K562 (cell line): Measurements from ENCODE around the gene CDC42BPB.

Experiments
- CBFA2T2 ChIP-seq: fragments of 450-650 bp; conservative IDR thresholded peaks from 2 replicates; pipeline ENCODE4 v1.6.1; 2017; ENCODE audit warnings: mild to moderate bottlenecking
- CBFA2T3 ChIP-seq: fragments of 450-650 bp; IDR thresholded peaks from 2 replicates; pipeline ENCODE4 v1.6.1; 2017
- CEBPB ChIP-seq: fragments of 450-650 bp; IDR thresholded peaks from 2 replicates; pipeline ENCODE4 v1.6.1; 2016; ENCODE audit warnings: missing genetic modification characterization, missing compliant biosample characterization
- CTCF ChIP-seq, 3 experiments: IDR thresholded peaks in 2 of 3; conservative IDR thresholded peaks in 1 of 3; 2 replicates each; pipeline ENCODE4 v1.5.1; 2011 to 2012; ENCODE audit warnings: low read length in 3 of 3, mild to moderate bottlenecking in 3 of 3, control low read depth in 2 of 3, improper control_type of control experiment in 1 of 3, inconsistent platforms in 1 of 3, low read depth in 1 of 3, mixed read lengths in 1 of 3, moderate library complexity in 1 of 3; ENCODE audit not compliant: insufficient read depth in 2 of 3
- EP300 ChIP-seq: IDR thresholded peaks from 2 replicates; pipeline ENCODE4 v1.6.1; 2012; ENCODE audit warnings: low read length, improper control_type of control experiment
- FOXM1 ChIP-seq, 2 experiments: fragments of 450-650 bp in 1 of 2; sonication (generic) in 1 of 2; formaldehyde crosslinking in 1 of 2; IDR thresholded peaks; 2 replicates each; pipeline versions ENCODE4 v1.6.1 to v1.9.0; 2017 to 2022; ENCODE audit warnings: low read depth in 2 of 2, mild to moderate bottlenecking in 2 of 2, missing genetic modification reagents in 1 of 2, moderate library complexity in 1 of 2
- KAT7 ChIP-seq: sonication (generic); formaldehyde crosslinking; IDR thresholded peaks from 2 replicates; pipeline ENCODE4 v1.8.0; 2022; ENCODE audit warnings: missing genetic modification reagents, mild to moderate bottlenecking, borderline replicate concordance
- RAD21 ChIP-seq, 2 experiments: fragments of 250-450 bp in 1 of 2; fragments of 450-650 bp in 1 of 2; sonication (Bioruptor Pico) in 1 of 2; formaldehyde crosslinking in 1 of 2; IDR thresholded peaks in 1 of 2; conservative IDR thresholded peaks in 1 of 2; 2 replicates each; pipeline versions ENCODE4 v1.4.0 to v1.8.0; 2020 to 2022; ENCODE audit warnings: mild to moderate bottlenecking in 2 of 2, moderate library complexity in 1 of 2
- RBM25 ChIP-seq: fragments of 200-400 bp; formaldehyde crosslinking; IDR thresholded peaks from 2 replicates; pipeline ENCODE4 v1.6.1; 2018; ENCODE audit warnings: low read length, low read depth, moderate library complexity; ENCODE audit not compliant: severe bottlenecking
- TAF1 ChIP-seq: IDR thresholded peaks from 2 replicates; pipeline ENCODE4 v1.6.1; 2011; ENCODE audit warnings: mild to moderate bottlenecking, low read length, moderate library complexity; ENCODE audit not compliant: insufficient read depth, control insufficient read depth, severe bottlenecking; ENCODE audit errors: extremely low read depth
- TFAP4 ChIP-seq: sonication (generic); formaldehyde crosslinking; IDR thresholded peaks from 2 replicates; pipeline ENCODE4 v1.8.0; 2022; ENCODE audit warnings: missing genetic modification reagents, mild to moderate bottlenecking, moderate library complexity, borderline replicate concordance
- ZFP91 ChIP-seq: sonication (generic); formaldehyde crosslinking; IDR thresholded peaks from 2 replicates; pipeline ENCODE4 v1.8.0; 2022; ENCODE audit warnings: mild to moderate bottlenecking, missing genetic modification reagents
- ZHX1 ChIP-seq: fragments of 150-350 bp; conservative IDR thresholded peaks from 2 replicates; pipeline ENCODE4 v1.6.1; 2014; ENCODE audit warnings: low read length
- ZNF655 ChIP-seq: fragments of 250-450 bp; sonication (Bioruptor Pico); IDR thresholded peaks from 2 replicates; pipeline ENCODE4 v1.5.0; 2021

GRCh38 chr14:102933618-102934231 lies 123.6 kb downstream of the CDC42BPB start:
- TF ChIP-seq ZNF655 (CRISPR knock-in tag): no peak
- no peak for TF ChIP-seq EP300
- TF ChIP-seq FOXM1 (IDR thresholded peaks at IDR 0.05; ENCODE audit: low read depth): no peak
- TF ChIP-seq FOXM1 (CRISPR knock-in tag; IDR thresholded peaks at IDR 0.05; ENCODE audit: low read depth): no peak
- TF ChIP-seq KAT7 (CRISPR knock-in tag): no peak
- no peak for TF ChIP-seq ZHX1
- TF ChIP-seq CBFA2T3: no peak
- no peak for TF ChIP-seq CEBPB
- TF ChIP-seq CTCF (IDR thresholded peaks at IDR 0.05 in 2 of 3, conservative IDR thresholded peaks at IDR 0.05 in 1 of 3; ENCODE audit: insufficient read depth in 2 of 3, low read depth in 1 of 3, low read length in 3 of 3): no peak
- no peak for TF ChIP-seq CBFA2T2
- no peak for TF ChIP-seq RAD21 (CRISPR knock-in tag; conservative IDR thresholded peaks at IDR 0.05 in 1 of 2, IDR thresholded peaks at IDR 0.05 in 1 of 2)
- TF ChIP-seq TAF1: no peak
- TF ChIP-seq TFAP4: no peak
- no peak for TF ChIP-seq RBM25
- TF ChIP-seq ZFP91: no peak
